Posterior vena cava (tissue), 2 donors: ENCODE measurements around the gene CHRNA1. TPM values are rescaled to one million over a fixed set of nuclear protein-coding genes. Genes with fewer than 3 reads are reported as not detected.

Experiments used
- DNase-seq: peaks from one replicate; pipeline ENCODE4 v3.0.0-alpha.2; 2020; ENCODE audit warnings: low spot score
- intact Hi-C, 2 donors: fragments of 100-400 bp; cut with DNase I; formaldehyde crosslinking; loops; one replicate each; pipeline versions ENCODE4 v1.14.1 to v1.14.2; 2022 to 2023
- total RNA-seq, 2 donors: library from RNA; stranded (reverse); fragmentation: NEBNext Ultra II Directional; extraction: Animal tissue kit (Norgen Biotek cat#: 25700); gene quantifications; one replicate each; pipeline ENCODE4 v1.2.1, GENCODE V29; 2021
- donor health status: DM: yes; HTN: yes; CAD: no.
- donor health status: DM: yes; HTN: yes; CAD: no.

Gene CHRNA1
- total RNA-seq, 2 donors from 2014 or later, result not detected

GRCh38 chr2:174768557-174768956 lies 4.3 kb upstream of the CHRNA1 start:
- intact Hi-C loops, result no loop called here
- DNase-seq, result no peak

GRCh38 chr2:174766271-174766670 lies 2.0 kb upstream of the CHRNA1 start:
- intact Hi-C loops, result no loop called here
- DNase-seq, result no peak

GRCh38 chr2:174765576-174765975 lies 1.3 kb upstream of the CHRNA1 start:
- intact Hi-C loops, result no loop called here
- no peak for DNase-seq

GRCh38 chr2:174763780-174764179 lies 492 bp downstream of the CHRNA1 start:
- intact Hi-C loops, result no loop called here
- no peak for DNase-seq

GRCh38 chr2:174762464-174762863 lies 1.8 kb downstream of the CHRNA1 start:
- DNase-seq, result no peak
- intact Hi-C loops, result no loop called here

- no peak for DNase-seq
- intact Hi-C loops, result no loop called here
Observed at GRCh38 chr2:174761837-174762236, 2.4 kb downstream of the CHRNA1 start.

GRCh38 chr2:174760845-174761473 lies 3.3 kb downstream of the CHRNA1 start:
- intact Hi-C loops, result no loop called here
- DNase-seq, result no peak

GRCh38 chr2:174759381-174760065 lies 4.7 kb downstream of the CHRNA1 start:
- intact Hi-C loops, result no loop called here
- DNase-seq, result no peak

GRCh38 chr2:174756743-174757142 lies 7.5 kb downstream of the CHRNA1 start:
- intact Hi-C loops, result no loop called here
- no peak for DNase-seq

- intact Hi-C loops, result no loop called here
Observed at GRCh38 chr2:174753038-174753633, 11.1 kb downstream of the CHRNA1 start.

GRCh38 chr2:174752403-174753037 lies 11.8 kb downstream of the CHRNA1 start:
- no peak for DNase-seq
- intact Hi-C loops, result no loop called here

More at GRCh38 chr2:174753038-174753633, 11.1 kb downstream of the CHRNA1 start:
- DNase-seq, result no peak

GRCh38 chr2:174750923-174751441 lies 13.3 kb downstream of the CHRNA1 start:
- intact Hi-C loops, result no loop called here
- no peak for DNase-seq

GRCh38 chr2:174749793-174750192 lies 14.5 kb downstream of the CHRNA1 start:
- intact Hi-C loops, result no loop called here
- no peak for DNase-seq

GRCh38 chr2:174748948-174749347 lies 15.3 kb downstream of the CHRNA1 start:
- no peak for DNase-seq
- intact Hi-C loops, result no loop called here

- intact Hi-C loops, result no loop called here
- no peak for DNase-seq
Observed at GRCh38 chr2:174745142-174745541, 19.1 kb downstream of the CHRNA1 start.

- intact Hi-C loops, result no loop called here
- DNase-seq, result no peak
Observed at GRCh38 chr2:174744111-174744510, 20.2 kb downstream of the CHRNA1 start.

GRCh38 chr2:174740721-174741120 lies 23.6 kb downstream of the CHRNA1 start:
- intact Hi-C loops, result no loop called here
- DNase-seq, result no peak

GRCh38 chr2:174738841-174739240 lies 25.4 kb downstream of the CHRNA1 start:
- no peak for DNase-seq
- intact Hi-C loops, result no loop called here

- no peak for DNase-seq
Observed at GRCh38 chr2:174731546-174731945, 32.7 kb downstream of the CHRNA1 start.

GRCh38 chr2:174730698-174731018 lies 33.6 kb downstream of the CHRNA1 start:
- intact Hi-C loops, result no loop called here
- no peak for DNase-seq

More at GRCh38 chr2:174731546-174731945, 32.7 kb downstream of the CHRNA1 start:
- intact Hi-C loops, result no loop called here
